Ovary (tissue), 3 donors: ENCODE measurements around the gene ZNF708.

Source experiments
- EP300 ChIP-seq: sonication (generic); formaldehyde crosslinking; IDR thresholded peaks from one replicate; pipeline ENCODE4 v1.6.1; 2017; ENCODE audit warnings: antibody characterized with exemption
- POLR2A ChIP-seq: fragments of 450-650 bp; IDR thresholded peaks from one replicate; pipeline ENCODE4 v1.6.1; 2017; ENCODE audit warnings: antibody characterized with exemption, mild to moderate bottlenecking, moderate library complexity
- TF ChIP-seq, protein P1 (sequence below), 3 donors: fragments of 450-650 bp in 2 of 3; fragments of 200-600 bp in 1 of 3; IDR thresholded peaks; one replicate each; pipeline versions ENCODE4 v1.5.1 to v1.8.0; 2016 to 2022; ENCODE audit warnings: antibody characterized with exemption in 3 of 3, mild to moderate bottlenecking in 1 of 3
- donor health status: DM: no; HTN: no; CAD: no.

- TF ChIP-seq, protein P1, sequence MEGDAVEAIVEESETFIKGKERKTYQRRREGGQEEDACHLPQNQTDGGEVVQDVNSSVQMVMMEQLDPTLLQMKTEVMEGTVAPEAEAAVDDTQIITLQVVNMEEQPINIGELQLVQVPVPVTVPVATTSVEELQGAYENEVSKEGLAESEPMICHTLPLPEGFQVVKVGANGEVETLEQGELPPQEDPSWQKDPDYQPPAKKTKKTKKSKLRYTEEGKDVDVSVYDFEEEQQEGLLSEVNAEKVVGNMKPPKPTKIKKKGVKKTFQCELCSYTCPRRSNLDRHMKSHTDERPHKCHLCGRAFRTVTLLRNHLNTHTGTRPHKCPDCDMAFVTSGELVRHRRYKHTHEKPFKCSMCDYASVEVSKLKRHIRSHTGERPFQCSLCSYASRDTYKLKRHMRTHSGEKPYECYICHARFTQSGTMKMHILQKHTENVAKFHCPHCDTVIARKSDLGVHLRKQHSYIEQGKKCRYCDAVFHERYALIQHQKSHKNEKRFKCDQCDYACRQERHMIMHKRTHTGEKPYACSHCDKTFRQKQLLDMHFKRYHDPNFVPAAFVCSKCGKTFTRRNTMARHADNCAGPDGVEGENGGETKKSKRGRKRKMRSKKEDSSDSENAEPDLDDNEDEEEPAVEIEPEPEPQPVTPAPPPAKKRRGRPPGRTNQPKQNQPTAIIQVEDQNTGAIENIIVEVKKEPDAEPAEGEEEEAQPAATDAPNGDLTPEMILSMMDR (IDR thresholded peaks at IDR 0.05) = peak in 2 of 3 donors; percentile 55 to 59
- TF ChIP-seq POLR2A (no peak), EP300 (no peak)
Observed at GRCh38 chr19:21256722-21257121, 72.5 kb downstream of the ZNF708 start.
